Heart left ventricle (tissue), 16 donors: ENCODE data around the gene THAP9. TPM values are rescaled to one million over a fixed set of nuclear protein-coding genes. Genes with fewer than 3 reads are reported as not detected.
A peak's percentile ranks its signal among the peaks of the same experiment; 100 is the strongest.
"Not testable (repeated sequence)": the region's sequence is repeated elsewhere in the genome, so short reads cannot be mapped to it uniquely, and the experiment has no call there.

Experiments
- ATAC-seq, 4 donors: fragments of 200-7000 bp; cut with Tn5 transposase; one replicate each; pipeline ENCODE4 v1.9.1; 2020 to 2022; ENCODE audit warnings: moderate library complexity in 4 of 4, mild to moderate bottlenecking in 3 of 4, moderate number of reproducible peaks in 1 of 4
- DNase-seq, 5 donors: peaks; one replicate each; pipeline ENCODE4 v3.0.0-alpha.2; 2020
- H3K27ac ChIP-seq, 12 donors: fragments of 200-600 bp; sonication (generic) in 4 of 12; one replicate each; pipeline versions ENCODE4 v1.5.0 to v1.8.0; 2016 to 2022; ENCODE audit warnings: mild to moderate bottlenecking in 2 of 12
- H3K27me3 ChIP-seq, 9 donors: fragments of 200-600 bp; sonication (generic) in 2 of 9; one replicate each; pipeline versions ENCODE4 v1.5.1 to v1.8.0; 2016 to 2022; ENCODE audit warnings: mild to moderate bottlenecking in 3 of 9
- H3K36me3 ChIP-seq, 9 donors: fragments of 200-600 bp; sonication (generic) in 2 of 9; one replicate each; pipeline versions ENCODE4 v1.5.0 to v1.8.0; 2018 to 2022; ENCODE audit warnings: mild to moderate bottlenecking in 2 of 9
- H3K4me1 ChIP-seq, 12 donors: fragments of 200-600 bp; sonication (generic) in 4 of 12; one replicate each; pipeline versions ENCODE4 v1.5.0 to v1.8.0; 2016 to 2022; ENCODE audit warnings: mild to moderate bottlenecking in 3 of 12
- H3K4me3 ChIP-seq, 12 donors: fragments of 200-600 bp; sonication (generic) in 4 of 12; one replicate each; pipeline versions ENCODE4 v1.5.0 to v1.8.0; 2017 to 2022; ENCODE audit warnings: mild to moderate bottlenecking in 9 of 12, moderate library complexity in 4 of 12
- H3K9me3 ChIP-seq, 12 donors: fragments of 200-600 bp; sonication (generic) in 4 of 12; one replicate each; pipeline versions ENCODE4 v1.5.0 to v1.8.0; 2016 to 2022; ENCODE audit warnings: mild to moderate bottlenecking in 1 of 12
- CTCF ChIP-seq, 12 donors: fragments of 200-600 bp; sonication (generic) in 4 of 12; IDR thresholded peaks; one replicate each; pipeline versions ENCODE4 v1.5.0 to v1.8.0; 2018 to 2022; ENCODE audit warnings: antibody characterized with exemption in 12 of 12, mild to moderate bottlenecking in 5 of 12
- POLR2A ChIP-seq, 2 donors: fragments of 450-650 bp; IDR thresholded peaks; one replicate each; pipeline ENCODE4 v1.6.1; 2017; ENCODE audit warnings: antibody characterized with exemption in 2 of 2, mild to moderate bottlenecking in 2 of 2, moderate library complexity in 2 of 2
- WGBS, 4 donors: extraction: QIAGEN DNeasy Blood & Tissue Kit in 2 of 4; methylation state at CpG; one replicate each; pipeline versions ENCODE4 v1.1.5 to v1.1.7; 2013 to 2018; 5-methylcytosine and 5-hydroxymethylcytosine counted together
- intact Hi-C, 10 donors: fragments of 100-400 bp; cut with DNase I; formaldehyde crosslinking; loops; one replicate each; pipeline versions ENCODE4 v1.11.1 to v1.14.2; 2022
- polyA plus RNA-seq, 2 donors: library from polyadenylated mRNA; stranded (reverse); fragments of 200-250 nt; gene quantifications; one replicate each; pipeline ENCODE4 v1.2.3, GENCODE V29; 2013
- total RNA-seq, 9 donors: library from RNA; depleted of rRNA in 2 of 9; stranded (reverse); fragments of >200 nt in 2 of 9; fragmentation: NEBNext Ultra II Directional in 3 of 9; extraction: Animal tissue kit (Norgen Biotek cat#: 25700) in 3 of 9; gene quantifications; one replicate each; pipeline versions ENCODE4 v1.1.0 to v1.2.4, GENCODE V29; 2016 to 2023
- donor health status: ischemic (EF 13 %, LVEDD 7.1; RV severe dilation, severe dysfunction).
- donor health status: healthy with polysubstance abuse.
- donor health status: DM: no; HTN: yes; CAD: no.
- donor health status: DM: no; HTN: no; CAD: no.
- donor health status: ischemic (EF 25% LVEDD 6.9; RV normal size, moderate dysfunction).
- donor health status: ischemic (EF 25% LVEDD 5.7; RV mildly dilated, moderate dysfunction).
- donor health status: healthy.
- donor health status: DM: yes; HTN: yes; CAD: no.
- donor health status: ischemic (EF 35%, LVEDD 5.7; RV mildly dilated, moderate dysfunction).
- donor health status: nonischemic (EF 11% LVEDD 7.7; RV severe dilation, severe dysfunction).
- donor health status: DM: yes; HTN: yes; CAD: no.
- donor health status: PGD.
- donor health status: ischemic (EF 29% LVEDD 5.4; RV normal size, mild dysfunction).
- donor health status: nonischemic (EF 23%, LVEDD 6.1; RV moderate dilation, normal function).

The THAP9 gene
- total and polyA plus RNA-seq, 11 donors = 2.9 to 7.7 (median 5.0) TPM

GRCh38 chr4:82865592-82865991 is 34.9 kb upstream of the THAP9 start:
- peak in 3 of 4 donors; percentile 34 to 41 (median 36) for ATAC-seq
- Histone ChIP-seq H3K4me1 (peaks cover 0 to 28% (median 3%) of the 10 kb centered on the region in 12 donors), H3K27ac (peak overlapping the region in 2 of 12 donors; percentile 19 to 43), H3K4me3 (no peak overlapping the region), H3K36me3 (peaks cover 0 to 100% (median 100%) of the 10 kb centered on the region in 9 donors), H3K9me3 (no peaks in the 10 kb centered on the region), H3K27me3 (no peaks in the 10 kb centered on the region)
- TF ChIP-seq POLR2A (IDR thresholded peaks at IDR 0.05) (no peak), CTCF (IDR thresholded peaks at IDR 0.05) (no peak)
- intact Hi-C loops = loop anchor here in 3 of 10 donors (2.0 to 5.0 kb wide), 2 partner anchors 23 to 38 kb away; no protein-coding TSS in a partner anchor
- WGBS, 4 donors = 30 to 40% (median 35%) methylated on average over 1 of the region's 1 CpG
- DNase-seq = no peak

- H3K4me3 ChIP-seq, DNase-seq, H3K9me3 ChIP-seq, ATAC-seq, H3K27me3 ChIP-seq: not testable (repeated sequence)
- Histone ChIP-seq H3K36me3 (peaks cover 2 to 100% (median 100%) of the 10 kb centered on the region in 9 donors), H3K4me1 (peaks cover 0 to 28% (median 3%) of the 10 kb centered on the region in 12 donors), H3K27ac (peak overlapping the region in 2 of 12 donors; percentile 19 to 43)
- 84 to 89% (median 85%) methylated on average over 6 of the region's 6 CpGs for WGBS, 4 donors
- intact Hi-C loops = loop anchor here in 2 of 10 donors (5.0 kb wide), 1 partner anchor 39 kb away; no protein-coding TSS in a partner anchor
Measured at GRCh38 chr4:82866033-82866432, 34.5 kb upstream of the THAP9 start.

- 75 to 79% (median 77%) methylated on average over 8 of the region's 8 CpGs for WGBS, 4 donors
- peak overlapping the region in 1 of 12 donors; percentile 43 for H3K27ac ChIP-seq
Measured at GRCh38 chr4:82866706-82867385, 33.7 kb upstream of the THAP9 start.

GRCh38 chr4:82868572-82868971 is 32.0 kb upstream of the THAP9 start:
- Histone ChIP-seq H3K27me3 (no peaks in the 10 kb centered on the region), H3K36me3 (peaks cover 2 to 100% (median 100%) of the 10 kb centered on the region in 9 donors), H3K4me3 (no peak overlapping the region), H3K4me1 (peaks cover 0 to 28% (median 1%) of the 10 kb centered on the region in 12 donors), H3K9me3 (no peaks in the 10 kb centered on the region), H3K27ac (no peak overlapping the region)
- ATAC-seq (no peak), DNase-seq (no peak)
- no peak for TF ChIP-seq POLR2A (IDR thresholded peaks at IDR 0.05)
- no peak for TF ChIP-seq CTCF (IDR thresholded peaks at IDR 0.05)
- intact Hi-C loops = loop anchor here in 2 of 10 donors (5.0 kb wide), 1 partner anchor 41 kb away; no protein-coding TSS in a partner anchor
- 95 to 99% (median 97%) methylated on average over 5 of the region's 5 CpGs for WGBS, 4 donors

More at GRCh38 chr4:82866706-82867385, 33.7 kb upstream of the THAP9 start:
- TF ChIP-seq POLR2A (IDR thresholded peaks at IDR 0.05) (no peak), CTCF (IDR thresholded peaks at IDR 0.05) (no peak)
- DNase-seq = no peak
- H3K27me3 ChIP-seq = no peaks in the 10 kb centered on the region
- H3K4me3 ChIP-seq = no peak overlapping the region
- H3K9me3 ChIP-seq = no peaks in the 10 kb centered on the region
- no peak for ATAC-seq
- peaks cover 2 to 100% (median 100%) of the 10 kb centered on the region in 9 donors for H3K36me3 ChIP-seq
- H3K4me1 ChIP-seq = peaks cover 0 to 28% (median 3%) of the 10 kb centered on the region in 12 donors
- intact Hi-C loops = loop anchor here in 2 of 10 donors (5.0 kb wide), 1 partner anchor 40 kb away; no protein-coding TSS in a partner anchor
